Thyroid gland (tissue), 4 donors: ENCODE data around the gene TMEM198. TPM values are rescaled to one million over a fixed set of nuclear protein-coding genes. Genes with fewer than 3 reads are reported as not detected.

Experiments
- DNase-seq, 2 donors: peaks; one replicate each; pipeline ENCODE4 v3.0.0-alpha.2; 2019
- H3K27ac ChIP-seq, 3 donors: fragments of 200-600 bp; sonication (generic); 1 replicate in 2 of 3; 2 replicates in 1 of 3; pipeline ENCODE4 v1.5.1; 2016 to 2019; ENCODE audit warnings: mild to moderate bottlenecking in 1 of 3, moderate library complexity in 1 of 3
- H3K27me3 ChIP-seq: fragments of 200-600 bp; sonication (generic); one replicate; pipeline ENCODE4 v1.5.1; 2019
- H3K36me3 ChIP-seq, 2 donors: fragments of 200-600 bp; sonication (generic); one replicate each; pipeline ENCODE4 v1.5.1; 2016 to 2019
- H3K4me1 ChIP-seq, 2 donors: fragments of 200-600 bp; sonication (generic); one replicate each; pipeline ENCODE4 v1.5.1; 2017 to 2019
- H3K4me3 ChIP-seq, 3 donors: fragments of 200-600 bp; sonication (generic); replicated peaks in 1 of 3; 1 replicate in 2 of 3; 2 replicates in 1 of 3; pipeline ENCODE4 v1.5.1; 2016; ENCODE audit warnings: mild to moderate bottlenecking in 1 of 3
- H3K9me3 ChIP-seq: fragments of 200-600 bp; sonication (generic); one replicate; pipeline ENCODE4 v1.5.1; 2017
- CTCF ChIP-seq, 6 experiments: fragments of 200-600 bp in 3 of 6; fragments of 450-650 bp in 3 of 6; sonication (generic) in 3 of 6; IDR thresholded peaks; one replicate each; pipeline ENCODE4 v1.5.1; 2016 to 2019; ENCODE audit warnings: antibody characterized with exemption in 6 of 6, mild to moderate bottlenecking in 2 of 6, inconsistent platforms in 1 of 6, moderate library complexity in 1 of 6
- POLR2A ChIP-seq, 2 donors: fragments of 450-650 bp; IDR thresholded peaks; one replicate each; pipeline ENCODE4 v1.6.1; 2017; ENCODE audit warnings: antibody characterized with exemption in 2 of 2, mild to moderate bottlenecking in 2 of 2, moderate library complexity in 1 of 2
- WGBS, 2 donors: methylation state at CpG; one replicate each; pipeline ENCODE4 v1.1.5; 2017; 5-methylcytosine and 5-hydroxymethylcytosine counted together
- intact Hi-C: fragments of 100-400 bp; cut with DNase I; formaldehyde crosslinking; loops from one replicate; pipeline ENCODE4 v1.15.1; 2023
- total RNA-seq, 4 donors: library from RNA; depleted of rRNA; stranded (reverse); fragments of >200 nt; gene quantifications; one replicate each; pipeline ENCODE4 v1.2.3, GENCODE V29; 2016

TMEM198 gene
- total RNA-seq, 4 donors from 2014 or later = 4.6 to 10.9 (median 5.4) TPM

- no peaks in the 10 kb centered on the region for H3K9me3 ChIP-seq
- WGBS, 2 donors = 10 to 14% methylated on average over 13 to 14 of the region's 14 CpGs
- H3K27ac ChIP-seq = no peak overlapping the region
- peak; percentile 13 to 40 for DNase-seq
- peaks cover 18% of the 10 kb centered on the region for H3K27me3 ChIP-seq
- intact Hi-C loops = no loop called here
- TF ChIP-seq CTCF (IDR thresholded peaks at IDR 0.05) (peak in 4 of 6 experiments; percentile 14 to 47 (median 33)), POLR2A (IDR thresholded peaks at IDR 0.05) (no peak)
- peaks cover 10 to 16% of the 10 kb centered on the region in 2 donors for H3K4me1 ChIP-seq
- H3K36me3 ChIP-seq = no peaks in the 10 kb centered on the region
- H3K4me3 ChIP-seq = no peak overlapping the region
Measured at GRCh38 chr2:219521066-219521880, 22.6 kb upstream of the TMEM198 start.

- Histone ChIP-seq H3K27me3 (peaks cover 18% of the 10 kb centered on the region), H3K9me3 (no peaks in the 10 kb centered on the region), H3K4me1 (peaks cover 10 to 16% of the 10 kb centered on the region in 2 donors), H3K36me3 (no peaks in the 10 kb centered on the region), H3K27ac (no peak overlapping the region), H3K4me3 (no peak overlapping the region)
- intact Hi-C loops = no loop called here
- TF ChIP-seq CTCF (IDR thresholded peaks at IDR 0.05) = no peak
- TF ChIP-seq POLR2A (IDR thresholded peaks at IDR 0.05) = no peak
- DNase-seq = no peak
- WGBS, 2 donors = 4 to 5% methylated on average over 37 to 48 of the region's 70 CpGs
Measured at GRCh38 chr2:219522111-219523030, 21.5 kb upstream of the TMEM198 start.

GRCh38 chr2:219523031-219523671 is 20.7 kb upstream of the TMEM198 start:
- no peaks in the 10 kb centered on the region for H3K36me3 ChIP-seq
- peaks cover 10 to 16% of the 10 kb centered on the region in 2 donors for H3K4me1 ChIP-seq
- H3K27ac ChIP-seq = no peak overlapping the region
- no peak for DNase-seq
- WGBS, 2 donors = 15 to 27% methylated on average over 19 to 24 of the region's 24 CpGs
- no peak overlapping the region for H3K4me3 ChIP-seq
- intact Hi-C loops = no loop called here
- no peak for TF ChIP-seq POLR2A (IDR thresholded peaks at IDR 0.05)
- TF ChIP-seq CTCF (IDR thresholded peaks at IDR 0.05) = no peak
- no peaks in the 10 kb centered on the region for H3K9me3 ChIP-seq
- peaks cover 18% of the 10 kb centered on the region for H3K27me3 ChIP-seq

GRCh38 chr2:219524817-219525216 is 19.0 kb upstream of the TMEM198 start:
- intact Hi-C loops = loop anchor here (5.0 kb wide), 2 partner anchors 33 to 48 kb away; no protein-coding TSS in a partner anchor
- H3K27ac ChIP-seq = no peak overlapping the region
- no peak overlapping the region for H3K4me3 ChIP-seq
- peaks cover 10 to 16% of the 10 kb centered on the region in 2 donors for H3K4me1 ChIP-seq
- H3K9me3 ChIP-seq = no peaks in the 10 kb centered on the region
- 89 to 91% methylated on average over 2 of the region's 2 CpGs for WGBS, 2 donors
- no peak for TF ChIP-seq POLR2A (IDR thresholded peaks at IDR 0.05)
- no peak for TF ChIP-seq CTCF (IDR thresholded peaks at IDR 0.05)
- no peak for DNase-seq
- no peaks in the 10 kb centered on the region for H3K36me3 ChIP-seq
- H3K27me3 ChIP-seq = peaks cover 18% of the 10 kb centered on the region
